Measurements from ENCODE around the gene MFRP.

DNA sequence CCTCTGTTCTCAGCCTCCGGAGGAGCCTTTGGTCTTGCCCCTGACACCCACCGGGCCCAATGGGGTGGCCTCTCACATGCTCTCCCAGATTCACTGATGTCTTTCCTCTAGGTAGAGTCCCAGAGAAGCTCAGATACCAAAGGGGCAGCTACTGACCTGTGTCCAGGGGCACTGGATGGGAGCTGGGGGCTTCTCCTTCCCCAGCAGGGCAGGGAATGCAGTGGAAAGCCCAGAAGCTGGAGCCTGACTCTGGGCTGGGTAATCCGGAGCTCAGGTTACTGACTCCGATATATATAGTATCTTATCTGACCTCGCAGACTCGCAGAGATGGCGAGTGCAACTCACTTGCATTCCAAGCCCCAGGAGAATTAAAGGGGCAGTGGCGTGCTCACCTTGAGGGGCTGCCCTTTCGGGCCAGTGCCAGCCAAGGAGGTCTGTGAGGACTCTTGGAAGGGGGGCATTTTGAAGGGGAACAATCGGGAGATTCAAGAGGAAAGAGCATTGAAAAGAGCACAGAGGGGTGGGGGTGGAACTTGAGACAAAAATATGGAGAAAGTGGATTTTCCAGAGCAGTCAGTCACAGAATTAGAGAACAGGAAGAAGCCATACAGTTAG lies 32.5 kb upstream of the MFRP start:
- TF ChIP-seq, protein P1, sequence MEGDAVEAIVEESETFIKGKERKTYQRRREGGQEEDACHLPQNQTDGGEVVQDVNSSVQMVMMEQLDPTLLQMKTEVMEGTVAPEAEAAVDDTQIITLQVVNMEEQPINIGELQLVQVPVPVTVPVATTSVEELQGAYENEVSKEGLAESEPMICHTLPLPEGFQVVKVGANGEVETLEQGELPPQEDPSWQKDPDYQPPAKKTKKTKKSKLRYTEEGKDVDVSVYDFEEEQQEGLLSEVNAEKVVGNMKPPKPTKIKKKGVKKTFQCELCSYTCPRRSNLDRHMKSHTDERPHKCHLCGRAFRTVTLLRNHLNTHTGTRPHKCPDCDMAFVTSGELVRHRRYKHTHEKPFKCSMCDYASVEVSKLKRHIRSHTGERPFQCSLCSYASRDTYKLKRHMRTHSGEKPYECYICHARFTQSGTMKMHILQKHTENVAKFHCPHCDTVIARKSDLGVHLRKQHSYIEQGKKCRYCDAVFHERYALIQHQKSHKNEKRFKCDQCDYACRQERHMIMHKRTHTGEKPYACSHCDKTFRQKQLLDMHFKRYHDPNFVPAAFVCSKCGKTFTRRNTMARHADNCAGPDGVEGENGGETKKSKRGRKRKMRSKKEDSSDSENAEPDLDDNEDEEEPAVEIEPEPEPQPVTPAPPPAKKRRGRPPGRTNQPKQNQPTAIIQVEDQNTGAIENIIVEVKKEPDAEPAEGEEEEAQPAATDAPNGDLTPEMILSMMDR (IDR thresholded peaks at IDR 0.05), result no peak
- TF ChIP-seq ZFX (IDR thresholded peaks at IDR 0.05; ENCODE audit: borderline replicate concordance), result no peak

All from 22Rv1 (cell line).